ENCODE measurements around the gene ZBTB22.
A peak's percentile ranks its signal among the peaks of the same experiment; 100 is the strongest.

The ZBTB22 gene

DNA sequence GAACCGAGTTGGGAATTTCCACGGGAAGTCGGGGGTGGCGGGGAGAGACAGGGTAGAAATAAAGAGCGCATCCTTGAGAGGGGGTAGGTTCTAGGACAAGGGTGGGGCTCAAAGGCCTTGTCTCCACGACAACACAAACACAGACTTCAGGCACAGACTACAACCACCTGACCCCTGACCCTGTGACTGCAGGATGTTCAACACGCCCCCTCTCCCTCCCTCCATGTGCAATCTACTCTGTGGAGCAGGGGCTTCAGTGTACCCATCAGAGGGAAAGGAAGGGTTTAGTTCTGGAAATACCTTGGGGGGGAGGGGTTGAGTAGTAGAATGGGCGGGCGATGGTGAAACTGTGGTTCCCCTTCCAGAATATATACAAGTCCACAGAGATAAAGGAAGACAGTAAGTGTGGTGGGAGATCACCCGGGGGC is 3.0 kb downstream of the ZBTB22 start:
- Histone ChIP-seq H3K27me3 (no peaks in the 10 kb centered on the region), H3K4me3 (ENCODE audit: low read depth in 1 of 2, low read length in 1 of 2) (peak overlapping the region; percentile 91 to 92), H3K36me3 (peaks cover 38% of the 10 kb centered on the region), H3K9me3 (no peaks in the 10 kb centered on the region), H3K4me1 (ENCODE audit: control insufficient read depth in 1 of 2, insufficient read depth in 1 of 2, low read depth in 1 of 2, low read length in 1 of 2) (peaks cover 66 to 73% of the 10 kb centered on the region in 2 experiments), H3K27ac (peak overlapping the region; percentile 100)
- TF ChIP-seq, protein P1, sequence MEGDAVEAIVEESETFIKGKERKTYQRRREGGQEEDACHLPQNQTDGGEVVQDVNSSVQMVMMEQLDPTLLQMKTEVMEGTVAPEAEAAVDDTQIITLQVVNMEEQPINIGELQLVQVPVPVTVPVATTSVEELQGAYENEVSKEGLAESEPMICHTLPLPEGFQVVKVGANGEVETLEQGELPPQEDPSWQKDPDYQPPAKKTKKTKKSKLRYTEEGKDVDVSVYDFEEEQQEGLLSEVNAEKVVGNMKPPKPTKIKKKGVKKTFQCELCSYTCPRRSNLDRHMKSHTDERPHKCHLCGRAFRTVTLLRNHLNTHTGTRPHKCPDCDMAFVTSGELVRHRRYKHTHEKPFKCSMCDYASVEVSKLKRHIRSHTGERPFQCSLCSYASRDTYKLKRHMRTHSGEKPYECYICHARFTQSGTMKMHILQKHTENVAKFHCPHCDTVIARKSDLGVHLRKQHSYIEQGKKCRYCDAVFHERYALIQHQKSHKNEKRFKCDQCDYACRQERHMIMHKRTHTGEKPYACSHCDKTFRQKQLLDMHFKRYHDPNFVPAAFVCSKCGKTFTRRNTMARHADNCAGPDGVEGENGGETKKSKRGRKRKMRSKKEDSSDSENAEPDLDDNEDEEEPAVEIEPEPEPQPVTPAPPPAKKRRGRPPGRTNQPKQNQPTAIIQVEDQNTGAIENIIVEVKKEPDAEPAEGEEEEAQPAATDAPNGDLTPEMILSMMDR (IDR thresholded peaks at IDR 0.05), result no peak

DNA sequence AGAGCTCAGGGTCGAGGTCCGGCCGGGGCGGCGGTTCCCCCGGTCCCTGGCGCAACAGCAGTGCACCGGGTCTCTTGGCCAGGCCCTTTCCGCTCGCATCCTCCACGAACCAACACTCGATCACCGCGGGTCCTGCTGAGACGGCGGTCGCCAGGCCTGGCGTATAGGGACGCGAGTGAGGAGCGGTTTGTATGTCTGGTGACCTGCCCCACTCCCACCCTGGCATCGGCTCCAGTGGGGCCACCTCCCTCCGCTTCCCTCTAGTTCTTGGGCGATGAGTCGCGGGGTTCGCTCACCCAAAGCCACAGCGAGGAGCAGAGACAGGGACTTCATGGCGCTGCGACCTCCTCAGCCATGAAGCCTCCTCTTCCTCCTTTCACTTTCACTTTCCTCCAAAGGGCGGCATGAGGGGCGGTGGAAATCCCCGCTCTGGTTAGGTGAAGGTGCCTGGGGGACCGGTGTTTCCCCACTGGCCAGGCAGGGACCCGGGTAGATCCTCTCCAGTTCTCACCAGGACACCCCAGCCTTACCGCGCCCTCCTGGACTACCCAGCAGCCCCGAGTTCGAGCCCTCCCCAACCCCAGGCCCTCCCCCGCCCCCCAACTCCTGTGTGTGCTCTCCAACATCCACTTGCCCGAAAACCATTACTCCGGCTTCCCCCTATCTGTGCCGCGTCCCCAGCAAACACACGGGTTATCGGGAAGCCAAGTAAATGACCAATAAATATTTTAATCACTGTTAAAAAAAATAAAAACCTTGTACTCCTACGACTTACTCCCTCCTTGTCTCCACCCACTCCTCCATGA is 3.6 kb downstream of the ZBTB22 start, which contains the start of gene TAPBP:
TSS of gene TAPBP (minus strand) at position 370 of the 806 bp plus-strand sequence. CDS start at position 333, 37 bp downstream.
- TF ChIP-seq, protein P1 (IDR thresholded peaks at IDR 0.05), result no peak
- Histone ChIP-seq H3K27me3 (no peaks in the 10 kb centered on the region), H3K27ac (peak within 1 kb of the TSS; percentile 100), H3K36me3 (peaks cover 32% of the 10 kb centered on the region), H3K9me3 (no peaks in the 10 kb centered on the region), H3K4me3 (ENCODE audit: low read depth in 1 of 2, low read length in 1 of 2) (peak within 1 kb of the TSS; percentile 91 to 92), H3K4me1 (ENCODE audit: control insufficient read depth in 1 of 2, insufficient read depth in 1 of 2, low read depth in 1 of 2, low read length in 1 of 2) (peaks cover 60 to 69% of the 10 kb centered on the region in 2 experiments)

DNA sequence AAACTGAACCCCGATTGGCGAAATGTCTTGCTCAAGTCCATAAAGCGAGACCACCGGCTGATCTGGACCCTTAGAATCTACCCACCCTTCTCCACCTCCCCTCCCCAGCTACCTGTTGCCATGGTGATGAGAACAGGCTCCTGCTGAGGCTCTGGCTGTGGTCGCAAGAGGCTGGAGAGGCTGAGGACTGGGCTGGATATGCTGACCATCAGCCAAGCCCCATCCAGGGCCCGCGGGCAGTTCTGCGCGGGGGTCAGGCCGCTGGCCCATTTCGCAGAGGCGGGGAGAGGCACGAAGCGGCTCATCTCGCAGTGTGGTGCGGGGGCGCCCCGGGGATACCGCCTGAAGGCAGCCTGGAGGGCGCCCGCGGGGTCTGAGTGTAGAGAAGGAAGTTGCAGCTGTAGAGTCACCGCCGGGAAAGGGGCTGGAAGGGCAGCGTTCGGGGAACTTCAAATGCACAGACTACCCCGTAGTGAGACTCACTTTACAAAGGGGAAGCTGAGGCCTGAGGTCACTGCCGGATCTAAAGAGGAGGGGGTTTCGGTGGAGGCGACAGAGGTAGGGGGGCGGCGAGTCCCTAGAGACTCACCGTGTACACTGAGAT is 4.3 kb downstream of the ZBTB22 start:
- Histone ChIP-seq H3K27ac (peak overlapping the region; percentile 100), H3K9me3 (no peaks in the 10 kb centered on the region), H3K27me3 (no peaks in the 10 kb centered on the region), H3K4me1 (ENCODE audit: control insufficient read depth in 1 of 2, insufficient read depth in 1 of 2, low read depth in 1 of 2, low read length in 1 of 2) (peaks cover 53 to 62% of the 10 kb centered on the region in 2 experiments), H3K36me3 (peaks cover 31% of the 10 kb centered on the region), H3K4me3 (ENCODE audit: low read depth in 1 of 2, low read length in 1 of 2) (peak overlapping the region; percentile 91 to 92)
- TF ChIP-seq, protein P1 (IDR thresholded peaks at IDR 0.05), result peak; percentile 22

DNA sequence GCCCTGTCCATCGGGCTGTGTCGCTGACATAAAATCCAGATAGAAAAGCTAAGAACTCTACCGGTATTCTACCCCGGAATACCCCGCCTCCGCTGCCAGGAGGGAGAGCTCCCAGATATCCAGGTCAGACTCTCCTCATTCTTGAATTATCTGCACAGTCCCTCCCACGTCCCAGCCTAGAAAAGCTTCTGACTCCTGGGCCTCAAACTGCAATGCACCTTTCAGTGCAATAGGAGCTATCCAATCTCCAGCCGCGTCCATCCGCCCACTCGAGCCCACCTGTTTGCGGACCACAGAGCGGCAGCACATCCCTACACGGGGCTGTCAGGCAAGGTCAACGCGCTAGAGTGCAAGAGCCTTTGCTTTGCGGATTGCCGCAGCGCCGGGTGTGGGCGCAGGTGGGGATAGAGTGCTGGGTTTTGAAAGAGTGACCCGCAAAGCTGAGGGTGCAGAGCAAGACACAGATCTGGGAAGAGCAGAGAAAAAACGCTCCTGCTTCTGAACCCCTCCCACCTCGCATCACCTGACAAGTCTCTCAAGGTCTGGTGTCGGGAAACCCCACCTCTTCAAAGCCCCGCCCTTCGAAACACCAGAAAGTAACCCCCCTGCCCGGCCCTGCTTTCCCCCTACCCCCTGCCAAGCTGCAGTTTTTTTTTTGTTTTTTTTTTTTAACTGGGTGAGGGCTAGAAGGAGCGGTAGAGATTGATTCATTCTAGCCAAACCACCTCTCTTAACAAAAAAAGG is 5.0 kb downstream of the ZBTB22 start:
- H3K9me3 ChIP-seq, result no peaks in the 10 kb centered on the region
- TF ChIP-seq, protein P1 (IDR thresholded peaks at IDR 0.05), result no peak
- H3K4me3 ChIP-seq (ENCODE audit: low read depth in 1 of 2, low read length in 1 of 2), result peak overlapping the region; percentile 91 to 92
- peaks cover 36% of the 10 kb centered on the region for H3K36me3 ChIP-seq
- H3K27me3 ChIP-seq, result no peaks in the 10 kb centered on the region
- H3K4me1 ChIP-seq (ENCODE audit: control insufficient read depth in 1 of 2, insufficient read depth in 1 of 2, low read depth in 1 of 2, low read length in 1 of 2), result peaks cover 50 to 57% of the 10 kb centered on the region in 2 experiments
- H3K27ac ChIP-seq, result peak overlapping the region; percentile 100

DNA sequence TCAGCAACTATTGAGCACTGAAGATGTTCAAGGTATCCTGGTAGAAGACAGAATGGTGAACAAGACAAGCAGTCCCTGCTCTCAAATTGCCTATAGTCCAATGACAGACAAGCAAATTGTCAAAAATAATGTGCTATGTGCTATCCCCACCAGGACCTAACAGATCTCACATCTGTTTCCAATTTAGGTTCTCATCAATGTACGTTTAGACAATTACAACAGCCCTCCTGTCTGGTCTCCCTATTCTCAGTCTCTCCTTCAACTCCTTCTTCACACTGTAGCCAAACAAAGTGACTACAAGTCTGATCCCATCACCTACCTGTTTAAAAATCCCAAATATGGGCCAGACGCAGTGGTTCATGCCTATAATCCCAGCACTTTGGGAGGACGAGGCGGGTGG is 11.2 kb downstream of the ZBTB22 start:
- H3K36me3 ChIP-seq, result peaks cover 81% of the 10 kb centered on the region
- H3K9me3 ChIP-seq, result no peaks in the 10 kb centered on the region
- H3K4me3 ChIP-seq (ENCODE audit: low read depth in 1 of 2, low read length in 1 of 2), result no peak overlapping the region
- TF ChIP-seq, protein P1 (IDR thresholded peaks at IDR 0.05), result no peak
- H3K27ac ChIP-seq, result peak overlapping the region; percentile 57
- no peaks in the 10 kb centered on the region for H3K27me3 ChIP-seq
- peaks cover 18 to 20% of the 10 kb centered on the region in 2 experiments for H3K4me1 ChIP-seq (ENCODE audit: control insufficient read depth in 1 of 2, insufficient read depth in 1 of 2, low read depth in 1 of 2, low read length in 1 of 2)
